ENCODE measurements around the gene TNFRSF4. TPM values are rescaled to one million over a fixed set of nuclear protein-coding genes. Genes with fewer than 3 reads are reported as not detected.
"Not testable (repeated sequence)": the region's sequence is repeated elsewhere in the genome, so short reads cannot be mapped to it uniquely, and the experiment has no call there.

TNFRSF4 gene
- total RNA-seq, 4 donors from 2014 or later: 0.42 to 2.1 (median 0.46) TPM; not detected in 1

DNA sequence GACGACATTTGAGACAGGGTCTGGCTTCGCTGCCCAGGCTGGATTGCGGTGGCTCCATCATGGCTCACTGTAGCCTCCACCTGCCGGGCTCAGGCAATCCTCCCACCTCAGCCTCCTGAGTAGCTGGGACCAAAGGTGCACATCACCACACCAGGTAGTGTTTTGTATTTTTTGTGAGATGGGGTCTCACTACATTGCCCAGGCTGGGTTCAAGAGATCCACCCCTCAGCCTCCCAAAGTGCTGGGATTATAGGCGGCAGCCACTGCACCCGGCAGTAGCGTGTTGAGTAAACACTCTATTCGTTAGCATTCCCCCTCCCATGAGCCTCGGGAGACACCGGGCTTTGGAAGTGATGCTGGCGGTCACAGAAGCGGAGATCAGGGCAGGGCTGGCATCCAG lies 39.4 kb upstream of the TNFRSF4 start:
- Histone ChIP-seq H3K36me3 (peaks cover 0 to 32% of the 10 kb centered on the region in 2 donors), H3K4me3 (no peak overlapping the region), H3K9me3 (no peaks in the 10 kb centered on the region), H3K27me3 (no peaks in the 10 kb centered on the region), H3K4me1 (no peaks in the 10 kb centered on the region), H3K27ac (no peak overlapping the region)
- DNase-seq: no peak
- intact Hi-C loops (cut with DNase I; ENCODE audit: low total_unique reads) (no loop called here), in situ Hi-C loops (cut with MboI; ENCODE audit: low sequenced_read_pairs in 4 of 4) (loop anchor here in 2 of 4 donors (25.0 kb wide), 2 partner anchors 116 to 141 kb away; partner anchors contain the start of gene C1orf159 (in 1 of the 2))
- TF ChIP-seq POLR2A (IDR thresholded peaks at IDR 0.05): no peak
- no peak for TF ChIP-seq CTCF (IDR thresholded peaks at IDR 0.05 in 4 of 5, conservative IDR thresholded peaks at IDR 0.05 in 1 of 5)
- ATAC-seq: no peak

DNA sequence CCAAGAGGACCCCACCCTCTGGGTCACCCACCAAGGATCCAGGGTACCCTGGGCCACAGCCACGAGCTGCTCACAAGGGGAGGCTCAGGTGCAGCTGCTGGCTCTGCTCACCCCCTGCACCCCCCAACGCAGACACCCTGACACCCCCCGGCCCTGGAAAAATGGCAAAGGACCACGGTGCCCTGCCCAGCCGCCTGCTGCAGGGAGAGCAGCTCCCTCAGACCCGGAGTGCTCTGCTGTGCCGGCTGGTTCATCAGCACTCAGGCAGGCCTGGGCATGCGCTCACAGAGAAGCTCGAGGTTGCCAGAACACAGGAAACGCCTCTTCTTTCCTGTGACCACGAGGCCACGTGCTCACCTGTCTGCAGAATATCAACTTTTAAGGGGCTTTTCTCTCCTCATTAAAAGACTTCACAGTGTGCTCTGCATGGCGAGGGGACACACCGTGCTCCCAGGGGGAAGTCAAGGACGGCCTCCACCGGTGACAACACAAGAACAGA lies 36.9 kb upstream of the TNFRSF4 start:
- in situ Hi-C loops (cut with MboI; ENCODE audit: low sequenced_read_pairs in 4 of 4): loop anchor here in 2 of 4 donors (25.0 kb wide), 2 partner anchors 114 to 139 kb away; partner anchors contain the start of gene C1orf159 (in 1 of the 2)
- no peak for DNase-seq
- TF ChIP-seq POLR2A (IDR thresholded peaks at IDR 0.05): no peak
- no peak for TF ChIP-seq CTCF (IDR thresholded peaks at IDR 0.05 in 4 of 5, conservative IDR thresholded peaks at IDR 0.05 in 1 of 5)
- Histone ChIP-seq H3K27me3 (peaks cover 10 to 17% (median 13%) of the 10 kb centered on the region in 3 donors), H3K27ac (no peak overlapping the region), H3K36me3 (peaks cover 0 to 20% of the 10 kb centered on the region in 2 donors), H3K4me1 (no peaks in the 10 kb centered on the region), H3K4me3 (no peak overlapping the region), H3K9me3 (no peaks in the 10 kb centered on the region)
- no peak for ATAC-seq
- intact Hi-C loops (cut with DNase I; ENCODE audit: low total_unique reads): no loop called here

DNA sequence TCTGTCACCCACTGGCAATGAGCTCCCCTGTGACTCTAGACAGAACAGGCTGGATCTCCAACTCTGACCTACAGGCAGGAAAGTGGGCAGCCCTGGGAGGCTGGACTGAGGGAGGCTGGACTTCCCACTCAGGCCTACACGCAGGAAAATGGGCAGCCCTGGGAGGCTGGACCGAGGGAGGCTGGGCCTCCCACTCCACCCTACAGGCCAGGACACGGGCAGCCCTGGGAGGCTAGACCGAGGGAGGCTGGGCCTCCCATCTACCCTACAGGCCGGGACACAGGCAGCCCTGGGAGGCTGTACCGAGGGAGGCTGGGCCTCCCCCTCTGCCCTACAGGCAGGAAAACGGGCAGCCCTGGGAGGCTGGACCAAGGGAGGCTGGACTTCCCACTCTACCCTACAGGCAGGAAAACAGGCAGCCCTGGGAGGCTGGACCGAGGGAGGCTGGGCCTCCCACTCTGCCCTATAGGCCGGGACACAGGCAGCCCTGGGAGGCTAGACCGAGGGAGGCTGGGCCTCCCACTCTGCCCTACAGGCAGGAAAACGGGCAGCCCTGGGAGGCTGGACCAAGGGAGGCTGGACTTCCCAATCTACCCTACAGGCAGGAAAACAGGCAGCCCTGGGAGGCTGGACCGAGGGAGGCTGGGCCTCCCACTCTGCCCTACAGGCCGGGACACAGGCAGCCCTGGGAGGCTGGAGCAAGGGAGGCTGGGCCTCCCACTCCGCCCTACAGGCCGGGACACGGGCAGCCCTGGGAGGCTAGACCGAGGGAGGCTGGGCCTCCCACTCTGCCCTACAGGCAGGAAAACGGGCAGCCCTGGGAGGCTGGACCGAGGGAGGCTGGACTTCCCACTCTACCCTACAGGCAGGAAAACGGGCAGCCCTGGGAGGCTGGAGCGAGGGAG lies 34.3 kb upstream of the TNFRSF4 start:
- H3K4me1 ChIP-seq; H3K9me3 ChIP-seq; H3K27ac ChIP-seq; ATAC-seq; in situ Hi-C loops (cut with MboI; ENCODE audit: low sequenced_read_pairs in 4 of 4); H3K4me3 ChIP-seq; intact Hi-C loops (cut with DNase I; ENCODE audit: low total_unique reads); DNase-seq; H3K36me3 ChIP-seq: not testable (repeated sequence)
- H3K27me3 ChIP-seq: peaks cover 16 to 24% (median 21%) of the 10 kb centered on the region in 3 donors

DNA sequence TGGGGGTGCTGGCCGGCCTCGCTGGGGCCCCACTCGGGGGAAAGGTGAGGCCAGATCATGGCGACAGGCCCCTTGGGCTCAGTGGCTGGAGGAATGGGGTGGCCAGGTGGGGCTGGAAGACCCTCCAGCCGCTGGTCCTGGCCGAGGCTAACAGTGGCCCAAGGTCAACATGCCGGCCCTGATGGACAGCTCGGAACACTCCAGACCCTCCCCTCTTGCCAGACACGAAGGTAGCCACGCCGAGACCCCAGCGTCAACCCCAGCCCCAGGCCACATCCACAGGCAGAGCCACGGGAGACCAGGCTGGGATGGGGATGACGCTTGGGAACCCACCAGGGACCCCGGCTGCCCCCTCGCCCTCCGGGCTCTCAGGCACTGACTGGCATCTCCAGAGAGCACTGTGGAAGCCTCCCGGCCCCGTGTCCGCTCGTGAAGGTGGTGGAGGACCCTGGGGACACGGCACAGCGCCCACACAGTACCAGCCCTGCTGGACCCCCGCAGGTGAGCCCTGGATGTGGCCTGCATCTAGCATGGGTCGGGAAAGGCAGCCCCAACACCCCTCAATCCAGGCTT lies 33.5 kb upstream of the TNFRSF4 start:
- Histone ChIP-seq H3K4me1 (no peaks in the 10 kb centered on the region), H3K27ac (no peak overlapping the region), H3K9me3 (no peaks in the 10 kb centered on the region), H3K27me3 (peaks cover 16 to 24% (median 21%) of the 10 kb centered on the region in 3 donors), H3K36me3 (no peaks in the 10 kb centered on the region), H3K4me3 (no peak overlapping the region)
- intact Hi-C loops (cut with DNase I; ENCODE audit: low total_unique reads): no loop called here
- ATAC-seq: no peak
- TF ChIP-seq CTCF (IDR thresholded peaks at IDR 0.05 in 4 of 5, conservative IDR thresholded peaks at IDR 0.05 in 1 of 5) (no peak), POLR2A (IDR thresholded peaks at IDR 0.05) (no peak)
- in situ Hi-C loops (cut with MboI; ENCODE audit: low sequenced_read_pairs in 4 of 4): no loop called here
- DNase-seq: no peak
